Stimulated activated CD4-positive, alpha-beta T cell treated with anti-CD3 and anti-CD28 coated beads, Interleukin-2, amount 100 ng/mL, for 24 hours (primary cell): ENCODE results near the gene CPHXL.

Source experiments
- DNase-seq, 2 donors: peaks; one replicate each; pipeline ENCODE4 v3.0.0-alpha.2; 2020

The CPHXL gene

GRCh38 chr16:75697571-75697970 is 28.7 kb downstream of the CPHXL start:
- no peak for DNase-seq

GRCh38 chr16:75695708-75696107 is 30.6 kb downstream of the CPHXL start:
- no peak for DNase-seq

- no peak for DNase-seq
Observed at GRCh38 chr16:75687361-75687760, 38.9 kb downstream of the CPHXL start.

- no peak for DNase-seq
Observed at GRCh38 chr16:75682308-75682707, 44.0 kb downstream of the CPHXL start.

GRCh38 chr16:75679366-75679765 is 46.9 kb downstream of the CPHXL start:
- no peak for DNase-seq

GRCh38 chr16:75676909-75677308 is 49.4 kb downstream of the CPHXL start, which contains the start of gene CPHXL2:
CPHXL2 (minus strand) TSS chr16:75677009; CDS start chr16:75676999, 10 bp downstream.
- no peak for DNase-seq

GRCh38 chr16:75667503-75667902 is 58.8 kb downstream of the CPHXL start:
- DNase-seq: no peak
